ENCODE measurements around the gene IKZF5. TPM values are rescaled to one million over a fixed set of nuclear protein-coding genes. Genes with fewer than 3 reads are reported as not detected.

Gene IKZF5
- total and polyA plus RNA-seq, 9 of the 15 experiments (the other 6 are each of a cell fraction or from before 2014, with no cell fraction given), result 3.8 to 19.6 (median 12.4) TPM

DNA sequence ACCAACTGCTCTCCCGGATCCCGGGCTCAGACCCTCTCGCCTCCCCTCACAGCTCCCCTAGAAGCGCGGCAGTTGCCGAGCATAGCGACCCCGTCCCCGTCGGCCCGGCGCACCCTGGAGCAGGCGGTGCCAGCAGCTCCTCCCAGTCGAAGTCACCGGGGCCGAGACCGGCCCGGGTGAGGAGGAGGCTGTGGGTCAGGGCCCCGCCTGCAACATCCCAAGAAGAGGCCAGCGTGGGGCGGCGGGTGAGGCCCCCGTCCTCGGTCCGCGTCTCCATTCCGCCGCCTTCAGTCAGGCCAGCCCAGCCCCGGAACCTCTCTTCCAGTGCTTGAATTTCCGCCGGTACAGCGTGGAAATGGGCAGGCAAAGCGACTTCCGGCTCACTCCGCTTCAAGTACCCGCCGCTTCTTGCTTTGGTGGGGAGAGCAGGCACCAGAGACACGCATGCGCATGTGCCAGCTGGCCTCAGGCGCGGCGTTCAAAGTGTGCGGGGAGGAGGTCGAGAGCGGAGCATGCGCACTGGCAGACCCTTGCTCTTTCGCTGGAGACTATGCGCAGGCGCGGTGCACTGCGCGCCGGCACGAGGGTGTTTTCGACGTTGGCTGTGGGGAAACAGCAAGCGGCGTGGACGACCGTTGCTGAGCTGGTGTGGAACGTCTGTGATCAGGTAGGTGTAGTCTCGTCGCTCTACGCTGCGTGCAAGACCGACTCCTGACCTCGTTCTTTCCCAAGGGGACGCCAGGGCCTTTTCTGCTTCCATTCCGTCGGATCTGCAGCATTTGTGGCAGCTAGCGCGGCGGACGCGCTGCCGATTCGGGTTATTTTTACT, 54.5 kb downstream of the IKZF5 start, which contains the start of gene C10orf88 (continued):
- no peak for TF ChIP-seq ZFP1 (CRISPR knock-in tag; IDR thresholded peaks at IDR 0.05)
- TF ChIP-seq MED1 (CRISPR knock-in tag; IDR thresholded peaks at IDR 0.05; ENCODE audit: borderline replicate concordance), result no peak
- TF ChIP-seq ZNF311 (CRISPR knock-in tag; IDR thresholded peaks at IDR 0.05), result no peak
- TF ChIP-seq, protein P1, sequence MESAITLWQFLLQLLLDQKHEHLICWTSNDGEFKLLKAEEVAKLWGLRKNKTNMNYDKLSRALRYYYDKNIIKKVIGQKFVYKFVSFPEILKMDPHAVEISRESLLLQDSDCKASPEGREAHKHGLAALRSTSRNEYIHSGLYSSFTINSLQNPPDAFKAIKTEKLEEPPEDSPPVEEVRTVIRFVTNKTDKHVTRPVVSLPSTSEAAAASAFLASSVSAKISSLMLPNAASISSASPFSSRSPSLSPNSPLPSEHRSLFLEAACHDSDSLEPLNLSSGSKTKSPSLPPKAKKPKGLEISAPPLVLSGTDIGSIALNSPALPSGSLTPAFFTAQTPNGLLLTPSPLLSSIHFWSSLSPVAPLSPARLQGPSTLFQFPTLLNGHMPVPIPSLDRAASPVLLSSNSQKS (CRISPR knock-in tag; IDR thresholded peaks at IDR 0.05), result no peak
- TF ChIP-seq, protein P2, sequence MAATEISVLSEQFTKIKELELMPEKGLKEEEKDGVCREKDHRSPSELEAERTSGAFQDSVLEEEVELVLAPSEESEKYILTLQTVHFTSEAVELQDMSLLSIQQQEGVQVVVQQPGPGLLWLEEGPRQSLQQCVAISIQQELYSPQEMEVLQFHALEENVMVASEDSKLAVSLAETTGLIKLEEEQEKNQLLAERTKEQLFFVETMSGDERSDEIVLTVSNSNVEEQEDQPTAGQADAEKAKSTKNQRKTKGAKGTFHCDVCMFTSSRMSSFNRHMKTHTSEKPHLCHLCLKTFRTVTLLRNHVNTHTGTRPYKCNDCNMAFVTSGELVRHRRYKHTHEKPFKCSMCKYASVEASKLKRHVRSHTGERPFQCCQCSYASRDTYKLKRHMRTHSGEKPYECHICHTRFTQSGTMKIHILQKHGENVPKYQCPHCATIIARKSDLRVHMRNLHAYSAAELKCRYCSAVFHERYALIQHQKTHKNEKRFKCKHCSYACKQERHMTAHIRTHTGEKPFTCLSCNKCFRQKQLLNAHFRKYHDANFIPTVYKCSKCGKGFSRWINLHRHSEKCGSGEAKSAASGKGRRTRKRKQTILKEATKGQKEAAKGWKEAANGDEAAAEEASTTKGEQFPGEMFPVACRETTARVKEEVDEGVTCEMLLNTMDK (IDR thresholded peaks at IDR 0.05; ENCODE audit: borderline replicate concordance, insufficient read depth, low read depth, low read length, poor library complexity, severe bottlenecking), result no peak
- TF ChIP-seq RFX5 (IDR thresholded peaks at IDR 0.05; ENCODE audit: low read depth, low read length), result no peak
- TF ChIP-seq PTRF (tag; IDR thresholded peaks at IDR 0.05), result no peak
- TF ChIP-seq SPI1 (IDR thresholded peaks at IDR 0.05; ENCODE audit: borderline replicate concordance, low read depth, low read length), result no peak
- TF ChIP-seq POLR3A (IDR thresholded peaks at IDR 0.05; ENCODE audit: borderline replicate concordance, extremely low read depth, insufficient read depth, insufficient read length), result no peak
- TF ChIP-seq SAP30 (IDR thresholded peaks at IDR 0.05; ENCODE audit: borderline replicate concordance, insufficient read depth, low read depth, low read length, poor library complexity, severe bottlenecking), result no peak
- TF ChIP-seq ZNF12 (CRISPR knock-in tag; IDR thresholded peaks at IDR 0.05), result no peak
- no peak for TF ChIP-seq ZNF764 (CRISPR knock-in tag; IDR thresholded peaks at IDR 0.05; ENCODE audit: low read depth)
- no peak for TF ChIP-seq FOS (IDR thresholded peaks at IDR 0.05; ENCODE audit: extremely low read depth, insufficient read length)
- TF ChIP-seq ZZZ3 (IDR thresholded peaks at IDR 0.05), result no peak
- no peak for TF ChIP-seq EHMT2 (IDR thresholded peaks at IDR 0.05)
- no peak for TF ChIP-seq ZNF175 (CRISPR knock-in tag; IDR thresholded peaks at IDR 0.05; ENCODE audit: low read depth)
- TF ChIP-seq, protein P3, sequence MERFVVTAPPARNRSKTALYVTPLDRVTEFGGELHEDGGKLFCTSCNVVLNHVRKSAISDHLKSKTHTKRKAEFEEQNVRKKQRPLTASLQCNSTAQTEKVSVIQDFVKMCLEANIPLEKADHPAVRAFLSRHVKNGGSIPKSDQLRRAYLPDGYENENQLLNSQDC (CRISPR knock-in tag; IDR thresholded peaks at IDR 0.05), result no peak
- no peak; the same call in 1 of the 2 replicates for TF ChIP-seq ZNF263 (CRISPR knock-in tag; IDR thresholded peaks at IDR 0.05; ENCODE audit: borderline replicate concordance)
- TF ChIP-seq, protein P4, sequence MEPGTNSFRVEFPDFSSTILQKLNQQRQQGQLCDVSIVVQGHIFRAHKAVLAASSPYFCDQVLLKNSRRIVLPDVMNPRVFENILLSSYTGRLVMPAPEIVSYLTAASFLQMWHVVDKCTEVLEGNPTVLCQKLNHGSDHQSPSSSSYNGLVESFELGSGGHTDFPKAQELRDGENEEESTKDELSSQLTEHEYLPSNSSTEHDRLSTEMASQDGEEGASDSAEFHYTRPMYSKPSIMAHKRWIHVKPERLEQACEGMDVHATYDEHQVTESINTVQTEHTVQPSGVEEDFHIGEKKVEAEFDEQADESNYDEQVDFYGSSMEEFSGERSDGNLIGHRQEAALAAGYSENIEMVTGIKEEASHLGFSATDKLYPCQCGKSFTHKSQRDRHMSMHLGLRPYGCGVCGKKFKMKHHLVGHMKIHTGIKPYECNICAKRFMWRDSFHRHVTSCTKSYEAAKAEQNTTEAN (CRISPR knock-in tag; IDR thresholded peaks at IDR 0.05), result no peak
- TF ChIP-seq PRPF4 (IDR thresholded peaks at IDR 0.05; ENCODE audit: insufficient read depth, low read depth, low read length, poor library complexity, severe bottlenecking), result no peak
- peak; percentile 18; the same call in 1 of the 2 replicates for TF ChIP-seq EP300 (IDR thresholded peaks at IDR 0.05; ENCODE audit: low read length)
- TF ChIP-seq, protein P5, sequence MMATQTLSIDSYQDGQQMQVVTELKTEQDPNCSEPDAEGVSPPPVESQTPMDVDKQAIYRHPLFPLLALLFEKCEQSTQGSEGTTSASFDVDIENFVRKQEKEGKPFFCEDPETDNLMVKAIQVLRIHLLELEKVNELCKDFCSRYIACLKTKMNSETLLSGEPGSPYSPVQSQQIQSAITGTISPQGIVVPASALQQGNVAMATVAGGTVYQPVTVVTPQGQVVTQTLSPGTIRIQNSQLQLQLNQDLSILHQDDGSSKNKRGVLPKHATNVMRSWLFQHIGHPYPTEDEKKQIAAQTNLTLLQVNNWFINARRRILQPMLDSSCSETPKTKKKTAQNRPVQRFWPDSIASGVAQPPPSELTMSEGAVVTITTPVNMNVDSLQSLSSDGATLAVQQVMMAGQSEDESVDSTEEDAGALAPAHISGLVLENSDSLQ (IDR thresholded peaks at IDR 0.05), result peak; percentile 36; the same call in 1 of the 2 replicates

Data from K562 (cell line).